ENCODE results near the gene AOC3. TPM values are rescaled to one million over a fixed set of nuclear protein-coding genes. Genes with fewer than 3 reads are reported as not detected.

The AOC3 gene
- total and polyA plus RNA-seq, 2 of the 13 experiments (the other 11 are each of a cell fraction or from before 2014, with no cell fraction given), result 8.7 to 51.7 TPM

DNA sequence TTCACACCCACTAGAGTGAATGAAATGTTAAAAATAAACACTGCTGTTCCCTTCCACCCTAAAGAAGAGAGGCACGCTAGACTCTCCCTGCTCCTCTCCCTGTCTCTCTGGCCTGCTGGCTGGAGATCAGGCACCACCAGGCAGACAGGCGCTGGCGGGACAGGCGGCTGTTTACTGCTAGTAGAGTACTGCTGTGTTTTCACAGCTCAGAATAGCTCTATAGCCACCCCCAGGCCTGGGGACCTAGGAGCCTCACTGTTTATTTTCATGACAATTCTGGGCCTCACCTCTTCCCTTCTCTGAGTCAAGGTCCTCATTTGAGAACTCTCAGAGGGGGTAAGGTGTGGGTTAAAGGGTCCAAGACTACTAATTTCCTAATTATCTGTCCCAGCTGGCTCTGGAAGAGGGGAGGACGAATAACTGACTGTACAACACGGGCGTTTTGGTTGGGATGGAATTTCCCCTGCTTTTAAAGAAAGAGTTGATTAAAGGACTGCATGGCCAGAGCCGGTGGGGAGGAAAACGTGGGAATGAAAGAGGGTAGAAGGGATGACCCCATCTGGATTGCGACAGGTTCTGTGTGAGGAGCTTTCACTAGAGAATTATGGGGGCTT lies 40.6 kb downstream of the AOC3 start (continued):
- TF ChIP-seq, protein P1, sequence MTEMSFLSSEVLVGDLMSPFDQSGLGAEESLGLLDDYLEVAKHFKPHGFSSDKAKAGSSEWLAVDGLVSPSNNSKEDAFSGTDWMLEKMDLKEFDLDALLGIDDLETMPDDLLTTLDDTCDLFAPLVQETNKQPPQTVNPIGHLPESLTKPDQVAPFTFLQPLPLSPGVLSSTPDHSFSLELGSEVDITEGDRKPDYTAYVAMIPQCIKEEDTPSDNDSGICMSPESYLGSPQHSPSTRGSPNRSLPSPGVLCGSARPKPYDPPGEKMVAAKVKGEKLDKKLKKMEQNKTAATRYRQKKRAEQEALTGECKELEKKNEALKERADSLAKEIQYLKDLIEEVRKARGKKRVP (CRISPR knock-in tag; IDR thresholded peaks at IDR 0.05), result no peak
- TF ChIP-seq, protein P2, sequence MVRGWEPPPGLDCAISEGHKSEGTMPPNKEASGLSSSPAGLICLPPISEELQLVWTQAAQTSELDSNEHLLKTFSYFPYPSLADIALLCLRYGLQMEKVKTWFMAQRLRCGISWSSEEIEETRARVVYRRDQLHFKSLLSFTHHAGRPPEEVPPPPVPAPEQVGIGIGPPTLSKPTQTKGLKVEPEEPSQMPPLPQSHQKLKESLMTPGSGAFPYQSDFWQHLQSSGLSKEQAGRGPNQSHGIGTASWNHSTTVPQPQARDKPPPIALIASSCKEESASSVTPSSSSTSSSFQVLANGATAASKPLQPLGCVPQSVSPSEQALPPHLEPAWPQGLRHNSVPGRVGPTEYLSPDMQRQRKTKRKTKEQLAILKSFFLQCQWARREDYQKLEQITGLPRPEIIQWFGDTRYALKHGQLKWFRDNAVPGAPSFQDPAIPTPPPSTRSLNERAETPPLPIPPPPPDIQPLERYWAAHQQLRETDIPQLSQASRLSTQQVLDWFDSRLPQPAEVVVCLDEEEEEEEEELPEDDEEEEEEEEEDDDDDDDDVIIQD (CRISPR knock-in tag; IDR thresholded peaks at IDR 0.05; ENCODE audit: low read depth), result peak; percentile 53; the same call in 1 of the 2 replicates
- no peak for TF ChIP-seq ZNF761 (CRISPR knock-in tag; conservative IDR thresholded peaks at IDR 0.05)
- no peak for TF ChIP-seq ISL2 (CRISPR knock-in tag; IDR thresholded peaks at IDR 0.05)
- TF ChIP-seq, protein P3, sequence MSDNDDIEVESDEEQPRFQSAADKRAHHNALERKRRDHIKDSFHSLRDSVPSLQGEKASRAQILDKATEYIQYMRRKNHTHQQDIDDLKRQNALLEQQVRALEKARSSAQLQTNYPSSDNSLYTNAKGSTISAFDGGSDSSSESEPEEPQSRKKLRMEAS (IDR thresholded peaks at IDR 0.05), result peak; percentile 59; the same call in 1 of the 2 replicates
- no peak for TF ChIP-seq ZNF3 (CRISPR knock-in tag; IDR thresholded peaks at IDR 0.05)
- TF ChIP-seq GPN1 (CRISPR knock-in tag; IDR thresholded peaks at IDR 0.05; ENCODE audit: borderline replicate concordance), result no peak
- no peak for TF ChIP-seq ZNF720 (CRISPR knock-in tag; IDR thresholded peaks at IDR 0.05)
- peak; percentile 78; the same call in 1 of the 2 replicates for TF ChIP-seq TARDBP (CRISPR knock-in tag; IDR thresholded peaks at IDR 0.05)
- TF ChIP-seq RELA (CRISPR knock-in tag; IDR thresholded peaks at IDR 0.05), result no peak
- TF ChIP-seq, protein P4, sequence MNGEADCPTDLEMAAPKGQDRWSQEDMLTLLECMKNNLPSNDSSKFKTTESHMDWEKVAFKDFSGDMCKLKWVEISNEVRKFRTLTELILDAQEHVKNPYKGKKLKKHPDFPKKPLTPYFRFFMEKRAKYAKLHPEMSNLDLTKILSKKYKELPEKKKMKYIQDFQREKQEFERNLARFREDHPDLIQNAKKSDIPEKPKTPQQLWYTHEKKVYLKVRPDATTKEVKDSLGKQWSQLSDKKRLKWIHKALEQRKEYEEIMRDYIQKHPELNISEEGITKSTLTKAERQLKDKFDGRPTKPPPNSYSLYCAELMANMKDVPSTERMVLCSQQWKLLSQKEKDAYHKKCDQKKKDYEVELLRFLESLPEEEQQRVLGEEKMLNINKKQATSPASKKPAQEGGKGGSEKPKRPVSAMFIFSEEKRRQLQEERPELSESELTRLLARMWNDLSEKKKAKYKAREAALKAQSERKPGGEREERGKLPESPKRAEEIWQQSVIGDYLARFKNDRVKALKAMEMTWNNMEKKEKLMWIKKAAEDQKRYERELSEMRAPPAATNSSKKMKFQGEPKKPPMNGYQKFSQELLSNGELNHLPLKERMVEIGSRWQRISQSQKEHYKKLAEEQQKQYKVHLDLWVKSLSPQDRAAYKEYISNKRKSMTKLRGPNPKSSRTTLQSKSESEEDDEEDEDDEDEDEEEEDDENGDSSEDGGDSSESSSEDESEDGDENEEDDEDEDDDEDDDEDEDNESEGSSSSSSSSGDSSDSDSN (CRISPR knock-in tag; IDR thresholded peaks at IDR 0.05), result peak; percentile 54
- TF ChIP-seq ZNF468 (CRISPR knock-in tag; IDR thresholded peaks at IDR 0.05), result no peak
- no peak for TF ChIP-seq FOXM1 (CRISPR knock-in tag; IDR thresholded peaks at IDR 0.05)
- TF ChIP-seq ZNF44 (CRISPR knock-in tag; IDR thresholded peaks at IDR 0.05), result no peak
- no peak for TF ChIP-seq ZBTB3 (CRISPR knock-in tag; IDR thresholded peaks at IDR 0.05; ENCODE audit: borderline replicate concordance, low read depth)
- TF ChIP-seq, protein P5, sequence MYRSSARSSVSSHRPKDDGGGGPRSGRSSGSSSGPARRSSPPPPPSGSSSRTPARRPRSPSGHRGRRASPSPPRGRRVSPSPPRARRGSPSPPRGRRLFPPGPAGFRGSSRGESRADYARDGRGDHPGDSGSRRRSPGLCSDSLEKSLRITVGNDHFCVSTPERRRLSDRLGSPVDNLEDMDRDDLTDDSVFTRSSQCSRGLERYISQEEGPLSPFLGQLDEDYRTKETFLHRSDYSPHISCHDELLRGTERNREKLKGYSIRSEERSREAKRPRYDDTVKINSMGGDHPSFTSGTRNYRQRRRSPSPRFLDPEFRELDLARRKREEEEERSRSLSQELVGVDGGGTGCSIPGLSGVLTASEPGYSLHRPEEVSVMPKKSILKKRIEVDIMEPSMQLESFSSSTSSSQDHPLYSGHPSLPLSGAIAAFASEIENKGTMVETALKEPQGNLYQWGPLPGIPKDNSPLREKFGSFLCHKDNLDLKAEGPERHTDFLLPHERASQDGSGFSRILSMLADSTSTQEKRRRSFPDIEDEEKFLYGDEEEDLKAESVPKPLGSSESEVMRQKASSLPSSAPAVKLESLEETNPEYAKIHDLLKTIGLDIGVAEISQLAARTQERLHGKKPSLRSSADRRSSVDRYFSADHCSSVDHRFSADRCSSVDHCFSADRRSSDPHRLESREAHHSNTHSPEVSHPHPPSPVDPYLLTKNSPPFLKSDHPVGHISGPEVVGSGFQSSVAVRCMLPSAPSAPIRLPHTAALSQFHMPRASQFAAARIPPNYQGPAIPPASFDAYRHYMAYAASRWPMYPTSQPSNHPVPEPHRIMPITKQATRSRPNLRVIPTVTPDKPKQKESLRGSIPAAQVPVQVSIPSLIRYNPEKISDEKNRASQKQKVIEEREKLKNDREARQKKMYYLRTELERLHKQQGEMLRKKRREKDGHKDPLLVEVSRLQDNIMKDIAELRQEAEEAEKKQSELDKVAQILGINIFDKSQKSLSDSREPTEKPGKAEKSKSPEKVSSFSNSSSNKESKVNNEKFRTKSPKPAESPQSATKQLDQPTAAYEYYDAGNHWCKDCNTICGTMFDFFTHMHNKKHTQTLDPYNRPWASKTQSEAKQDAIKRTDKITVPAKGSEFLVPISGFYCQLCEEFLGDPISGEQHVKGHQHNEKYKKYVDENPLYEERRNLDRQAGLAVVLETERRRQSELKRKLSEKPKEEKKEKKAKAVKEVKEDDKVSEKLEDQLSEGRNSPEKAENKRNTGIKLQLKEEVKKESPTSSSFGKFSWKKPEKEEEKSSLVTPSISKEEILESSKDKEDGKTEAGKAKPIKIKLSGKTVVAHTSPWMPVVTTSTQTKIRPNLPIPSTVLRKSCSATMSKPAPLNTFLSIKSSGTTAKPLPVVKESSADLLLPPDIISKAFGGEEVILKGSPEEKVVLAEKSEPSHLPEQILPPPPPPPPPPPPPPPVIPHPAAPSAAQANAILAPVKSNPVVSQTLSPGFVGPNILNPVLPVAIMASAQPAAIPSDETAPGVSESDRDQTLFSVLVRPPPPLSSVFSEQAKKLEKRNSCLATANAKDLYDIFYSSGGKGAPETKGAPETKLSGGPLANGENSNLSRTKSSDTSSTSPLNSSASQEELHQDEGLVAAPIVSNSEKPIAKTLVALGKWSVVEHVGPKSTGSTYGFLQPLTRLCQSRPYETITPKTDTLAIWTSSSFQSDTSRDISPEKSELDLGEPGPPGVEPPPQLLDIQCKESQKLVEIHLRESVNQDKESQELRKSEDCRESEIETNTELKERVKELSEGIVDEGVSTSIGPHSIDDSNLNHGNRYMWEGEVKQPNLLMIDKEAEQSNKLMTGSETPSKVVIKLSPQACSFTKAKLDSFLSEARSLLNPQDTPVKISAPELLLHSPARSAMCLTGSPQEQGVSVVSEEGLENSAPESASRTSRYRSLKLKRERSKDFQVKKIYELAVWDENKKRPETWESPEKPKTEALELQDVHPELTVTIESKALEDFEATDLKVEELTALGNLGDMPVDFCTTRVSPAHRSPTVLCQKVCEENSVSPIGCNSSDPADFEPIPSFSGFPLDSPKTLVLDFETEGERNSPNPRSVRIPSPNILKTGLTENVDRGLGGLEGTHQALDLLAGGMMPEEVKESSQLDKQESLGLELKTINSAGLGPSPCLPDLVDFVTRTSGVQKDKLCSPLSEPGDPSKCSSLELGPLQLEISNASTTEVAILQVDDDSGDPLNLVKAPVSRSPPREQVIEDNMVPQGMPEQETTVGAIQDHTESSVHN (CRISPR knock-in tag; IDR thresholded peaks at IDR 0.05), result no peak
- no peak for TF ChIP-seq ZNF75D (CRISPR knock-in tag; IDR thresholded peaks at IDR 0.05; ENCODE audit: borderline replicate concordance)

Data from HepG2 (cell line).